PFSK-1 (cell line): ENCODE results near the gene RFX3.

Experiments used
- POLR2AphosphoS5 ChIP-seq: IDR thresholded peaks from 2 replicates; pipeline ENCODE4 v1.6.1; 2012; ENCODE audit warnings: low read depth, mild to moderate bottlenecking, control low read depth, low read length, moderate library complexity
- REST ChIP-seq, 2 experiments: IDR thresholded peaks; 2 replicates each; pipeline versions ENCODE4 v1.6.1 to v1.8.0; 2011 to 2012; ENCODE audit warnings: low read depth in 2 of 2, low read length in 2 of 2, control low read depth in 1 of 2, inconsistent platforms in 1 of 2, mild to moderate bottlenecking in 1 of 2, moderate library complexity in 1 of 2; ENCODE audit not compliant: insufficient read depth in 1 of 2
- TAF1 ChIP-seq: IDR thresholded peaks from 2 replicates; pipeline ENCODE4 v1.6.1; 2012; ENCODE audit warnings: low read length, control low read depth, borderline replicate concordance; ENCODE audit not compliant: insufficient read depth

- TF ChIP-seq POLR2AphosphoS5 (no peak), REST (IDR thresholded peaks at IDR 0.05; ENCODE audit: insufficient read depth in 1 of 2, low read depth in 2 of 2, low read length in 2 of 2) (no peak), TAF1 (no peak)
These were observed 29.9 kb downstream of the RFX3 start for GRCh38 chr9:3495855-3496254.
